GM10248 (cell line): Measurements from ENCODE around the gene GRK3.

Source experiments
- CTCF ChIA-PET: fragments of 300-600 bp; sonication (Branson Sonifier 250); formaldehyde crosslinking; extraction: SDS; loops from one replicate; lab custom pipeline; 2021; ENCODE audit warnings: antibody characterized with exemption; lab: Yijun Ruan, JAX
- POLR2A ChIA-PET: fragments of 350-650 bp; sonication (Branson Sonifier 250); formaldehyde crosslinking; extraction: SDS; loops from one replicate; lab custom pipeline; 2020; ENCODE audit warnings: antibody characterized with exemption; lab: Yijun Ruan, JAX
- DNase-seq: peaks from one replicate; pipeline ENCODE4 v3.0.0; 2012; ENCODE audit errors: extremely low spot score
- TF ChIP-seq, protein P1 (sequence below): IDR thresholded peaks from 2 replicates; pipeline ENCODE4 v1.5.1; 2012; ENCODE audit warnings: mild to moderate bottlenecking, low read depth; ENCODE audit errors: extremely low read depth, missing control alignments, control extremely low read depth

GRK3 gene

DNA sequence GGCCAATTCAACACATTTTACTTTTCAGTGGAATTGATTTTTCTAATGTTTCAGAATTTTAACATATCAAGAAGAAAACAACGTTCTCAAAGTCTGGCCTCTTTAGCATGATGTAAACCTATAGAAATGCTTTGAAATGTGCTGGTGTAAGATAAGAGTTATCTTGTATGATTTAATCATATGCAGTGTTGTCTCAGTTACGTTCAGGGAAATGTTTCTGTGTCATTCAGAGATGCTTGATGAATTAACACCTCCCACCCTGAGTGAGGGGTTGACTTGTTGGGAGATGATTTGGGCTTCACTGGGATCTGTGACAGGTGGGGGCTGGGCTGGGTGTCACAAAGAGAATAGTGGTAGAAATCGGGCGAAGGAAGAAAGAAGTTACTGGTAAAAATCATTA lies 161.8 kb downstream of the GRK3 start:
- TF ChIP-seq, protein P1, sequence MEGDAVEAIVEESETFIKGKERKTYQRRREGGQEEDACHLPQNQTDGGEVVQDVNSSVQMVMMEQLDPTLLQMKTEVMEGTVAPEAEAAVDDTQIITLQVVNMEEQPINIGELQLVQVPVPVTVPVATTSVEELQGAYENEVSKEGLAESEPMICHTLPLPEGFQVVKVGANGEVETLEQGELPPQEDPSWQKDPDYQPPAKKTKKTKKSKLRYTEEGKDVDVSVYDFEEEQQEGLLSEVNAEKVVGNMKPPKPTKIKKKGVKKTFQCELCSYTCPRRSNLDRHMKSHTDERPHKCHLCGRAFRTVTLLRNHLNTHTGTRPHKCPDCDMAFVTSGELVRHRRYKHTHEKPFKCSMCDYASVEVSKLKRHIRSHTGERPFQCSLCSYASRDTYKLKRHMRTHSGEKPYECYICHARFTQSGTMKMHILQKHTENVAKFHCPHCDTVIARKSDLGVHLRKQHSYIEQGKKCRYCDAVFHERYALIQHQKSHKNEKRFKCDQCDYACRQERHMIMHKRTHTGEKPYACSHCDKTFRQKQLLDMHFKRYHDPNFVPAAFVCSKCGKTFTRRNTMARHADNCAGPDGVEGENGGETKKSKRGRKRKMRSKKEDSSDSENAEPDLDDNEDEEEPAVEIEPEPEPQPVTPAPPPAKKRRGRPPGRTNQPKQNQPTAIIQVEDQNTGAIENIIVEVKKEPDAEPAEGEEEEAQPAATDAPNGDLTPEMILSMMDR: no peak
- no peak for DNase-seq
- ChIA-PET POLR2A (no interaction called here), CTCF (interaction anchor here (0.9 to 2.2 kb wide), 2 partner anchors 182 to 264 kb away, joined by 3 to 6 read pairs; no protein-coding TSS in a partner anchor)

DNA sequence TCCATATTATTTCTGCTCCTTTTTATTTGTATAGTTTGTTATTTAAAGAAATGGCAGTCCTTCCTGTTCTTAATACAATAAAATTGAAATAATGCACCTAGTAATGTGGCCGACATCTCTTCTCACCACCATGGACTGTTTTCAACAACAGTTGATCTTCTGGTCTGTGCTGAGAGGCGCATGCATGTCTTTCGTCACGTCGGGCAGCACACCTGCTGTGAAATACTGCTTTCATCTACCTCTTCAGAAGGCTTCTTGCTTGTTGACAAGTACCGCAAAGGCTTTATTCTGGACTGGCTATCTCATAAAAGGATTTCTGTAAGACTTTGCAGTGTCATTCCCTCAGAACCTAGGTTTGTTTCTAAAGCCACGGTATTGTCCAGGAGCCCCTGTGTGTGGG lies 163.6 kb downstream of the GRK3 start:
- TF ChIP-seq, protein P1: no peak
- POLR2A ChIA-PET: no interaction called here
- CTCF ChIA-PET: interaction anchor here (1.7 kb wide), 1 partner anchor 265 kb away, joined by 3 read pairs; no protein-coding TSS in a partner anchor
- no peak for DNase-seq

DNA sequence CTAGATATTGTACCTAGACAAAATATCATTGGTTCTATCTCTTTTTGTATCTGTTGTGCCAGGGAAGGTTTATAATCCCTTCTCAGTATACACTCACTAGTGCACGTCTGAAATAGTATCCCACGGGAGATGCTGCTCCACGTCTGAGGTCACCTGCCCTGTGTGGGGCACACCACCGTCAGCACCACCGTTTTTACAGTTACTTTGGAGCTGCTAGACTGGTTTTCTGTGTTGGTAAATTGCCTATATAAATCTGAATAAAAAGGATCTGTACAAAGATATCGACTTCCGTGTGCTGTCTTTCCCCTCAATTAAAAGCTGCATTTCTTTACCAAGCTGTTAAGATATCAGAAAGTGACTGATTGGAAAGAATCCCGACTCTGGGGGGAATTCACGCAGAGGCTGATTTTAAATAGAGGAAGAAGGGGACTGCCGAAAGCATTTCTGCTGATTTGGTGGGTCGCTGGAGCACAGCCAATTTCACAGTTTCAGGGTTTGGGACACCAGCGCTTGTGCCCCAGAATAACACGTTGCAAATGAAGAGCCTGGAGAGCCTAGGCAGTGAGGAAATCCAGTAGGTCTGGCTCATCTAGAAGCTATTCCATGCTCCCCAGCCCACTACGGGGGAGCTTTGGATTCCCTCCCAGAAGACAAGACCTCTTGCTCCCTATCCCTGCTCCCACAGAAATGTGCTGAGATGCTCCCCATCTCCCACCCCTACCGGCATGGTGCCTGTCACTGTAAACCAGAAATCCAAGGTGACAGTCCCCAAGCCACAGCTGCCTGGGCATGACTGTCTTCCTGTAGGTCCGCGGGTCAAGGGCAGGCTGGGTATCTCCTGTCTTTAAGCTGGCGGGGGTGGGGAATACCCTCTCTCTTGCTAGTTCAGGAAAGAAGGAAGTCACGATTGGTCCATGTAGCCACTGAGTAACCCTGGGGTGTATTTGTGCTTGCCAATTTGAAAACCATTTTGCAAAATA lies 164.8 kb downstream of the GRK3 start:
- ChIA-PET POLR2A (no interaction called here), CTCF (interaction anchor here (1.7 kb wide), 1 partner anchor 267 kb away, joined by 3 read pairs; no protein-coding TSS in a partner anchor)
- no peak for DNase-seq
- TF ChIP-seq, protein P1: no peak

DNA sequence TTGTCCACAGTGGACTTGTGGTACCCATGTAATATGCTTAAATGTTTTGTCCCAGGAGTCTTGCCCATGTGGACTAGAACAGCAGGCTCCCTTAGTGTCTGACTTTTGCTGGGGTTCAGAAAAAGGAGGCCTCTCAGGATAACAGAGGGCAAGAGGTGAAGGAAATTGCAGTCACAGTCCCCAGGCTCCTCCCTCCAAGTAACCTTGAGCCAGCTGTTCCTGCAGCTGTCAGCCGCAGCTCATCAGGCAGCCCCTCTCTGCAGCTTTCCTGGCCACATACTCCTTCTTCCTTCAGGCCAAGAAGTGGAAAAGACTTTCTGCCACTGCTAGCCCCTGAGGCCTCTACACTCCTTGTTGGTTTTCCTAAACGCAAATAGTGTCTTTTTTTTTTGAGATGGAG lies 171.2 kb downstream of the GRK3 start:
- TF ChIP-seq, protein P1: no peak
- ChIA-PET POLR2A (no interaction called here), CTCF (no interaction called here)
- DNase-seq: no peak

DNA sequence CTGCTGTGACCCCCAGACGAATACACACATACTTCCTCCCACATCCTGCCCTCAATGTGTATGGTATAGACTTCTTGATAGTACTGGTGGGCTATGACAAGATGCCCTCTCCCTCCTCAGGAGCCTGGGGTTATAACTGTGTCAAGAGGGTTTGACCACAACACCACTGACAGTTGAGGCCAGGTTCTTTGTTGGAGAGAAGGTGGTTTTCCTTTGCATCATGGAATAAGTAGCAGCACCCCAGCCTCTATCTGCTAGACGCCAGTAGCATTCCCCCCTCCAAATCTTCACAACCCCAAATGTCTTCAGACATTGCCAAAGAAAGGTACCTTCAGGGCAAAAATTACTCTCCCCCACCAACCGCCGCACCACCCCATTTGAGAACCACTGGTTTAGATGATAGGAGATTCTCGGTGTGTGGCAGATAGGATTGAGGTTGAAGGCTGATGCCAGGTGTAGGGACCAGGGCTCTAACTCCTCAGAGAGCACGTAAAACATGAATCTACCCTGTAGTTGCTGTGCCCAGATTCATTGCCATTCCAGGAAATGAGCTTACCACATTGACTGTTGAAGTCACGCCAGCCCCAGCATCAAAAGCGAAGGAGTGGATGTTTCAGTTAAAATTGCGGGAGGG lies 172.0 kb downstream of the GRK3 start:
- DNase-seq: no peak
- TF ChIP-seq, protein P1: no peak
- POLR2A ChIA-PET: no interaction called here
- CTCF ChIA-PET: interaction anchor here (1.2 to 1.5 kb wide), 2 partner anchors 14 to 37 kb away, joined by 3 to 6 read pairs; no protein-coding TSS in a partner anchor

DNA sequence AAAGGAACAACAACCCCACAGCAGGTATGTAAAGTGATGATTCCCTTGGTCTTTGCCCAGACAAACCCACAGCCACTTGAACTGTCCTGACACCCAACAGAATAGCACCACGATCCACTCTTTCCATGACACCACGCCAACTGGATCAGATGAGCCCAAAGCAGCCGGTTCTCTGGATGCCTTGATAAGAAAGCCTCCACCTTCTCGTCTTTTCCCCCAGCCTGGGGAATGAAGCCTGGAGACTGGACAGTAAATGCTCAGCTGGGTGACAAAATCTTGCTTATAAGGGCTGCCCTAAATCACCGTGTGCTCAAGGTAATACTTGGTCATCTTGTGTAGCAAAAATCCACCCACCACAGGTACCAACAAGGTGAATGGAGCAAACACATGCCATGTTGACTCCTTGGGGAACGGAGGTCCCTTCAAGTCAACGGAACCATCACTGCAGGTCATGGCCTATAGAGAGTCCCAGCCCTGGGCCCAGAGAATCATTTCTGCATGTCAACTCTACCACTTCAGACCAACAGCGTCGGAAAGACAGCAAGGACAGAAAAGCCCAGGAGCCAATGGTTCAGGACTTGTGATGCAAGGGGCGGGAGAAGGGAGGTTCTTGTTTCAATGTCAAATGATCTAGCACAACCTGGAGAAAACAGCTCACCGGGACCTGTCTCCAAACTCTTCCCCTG lies 175.3 kb downstream of the GRK3 start:
- CTCF ChIA-PET: interaction anchor here (0.6 kb wide), 1 partner anchor 9 kb away, joined by 3 read pairs; no protein-coding TSS in a partner anchor
- TF ChIP-seq, protein P1: no peak

More for the DNA sequence above, 175.3 kb downstream of the GRK3 start:
- DNase-seq: no peak
- POLR2A ChIA-PET: no interaction called here
